NCI-H2196 treated with DMSO at 0.1 percent for 48 hours (cell line): Measurements from ENCODE around the gene HDDC2.
"Not testable (repeated sequence)": the region's sequence is repeated elsewhere in the genome, so short reads cannot be mapped to it uniquely, and the experiment has no call there.

ENCODE experiments used
- DNase-seq: peaks from one replicate; lab custom pipeline; 2025; ENCODE audit not compliant: unreplicated experiment; lab: John Stamatoyannopoulos, UW

The HDDC2 gene

GRCh38 chr6:125307150-125307838 lies 5.5 kb upstream of the HDDC2 start:
- DNase-seq = no peak

- DNase-seq = no peak
Observed at GRCh38 chr6:125306756-125307149, 5.0 kb upstream of the HDDC2 start.

GRCh38 chr6:125304970-125305660 lies 3.3 kb upstream of the HDDC2 start:
- no peak for DNase-seq

- DNase-seq = no peak
Observed at GRCh38 chr6:125303512-125303854, 1.7 kb upstream of the HDDC2 start.

- DNase-seq = no peak
Observed at GRCh38 chr6:125302840-125303511, 1.2 kb upstream of the HDDC2 start.

GRCh38 chr6:125300992-125301434 lies 754 bp downstream of the HDDC2 start:
- no peak for DNase-seq

- DNase-seq = no peak
Observed at GRCh38 chr6:125299257-125299656, 2.5 kb downstream of the HDDC2 start.

GRCh38 chr6:125296471-125296870 lies 5.3 kb downstream of the HDDC2 start:
- DNase-seq = no peak

- no peak for DNase-seq
Observed at GRCh38 chr6:125294925-125295324, 6.8 kb downstream of the HDDC2 start.

GRCh38 chr6:125294036-125294435 lies 7.7 kb downstream of the HDDC2 start:
- no peak for DNase-seq

GRCh38 chr6:125293587-125293986 lies 8.2 kb downstream of the HDDC2 start:
- no peak for DNase-seq

GRCh38 chr6:125287718-125288117 lies 14.0 kb downstream of the HDDC2 start:
- no peak for DNase-seq

- no peak for DNase-seq
Observed at GRCh38 chr6:125285936-125286335, 15.8 kb downstream of the HDDC2 start.

- DNase-seq = no peak
Observed at GRCh38 chr6:125285353-125285752, 16.4 kb downstream of the HDDC2 start.

- not testable (repeated sequence) for DNase-seq
Observed at GRCh38 chr6:125282470-125282869, 19.3 kb downstream of the HDDC2 start.

GRCh38 chr6:125280370-125281035 lies 21.3 kb downstream of the HDDC2 start:
- not testable (repeated sequence) for DNase-seq

GRCh38 chr6:125279961-125280360 lies 21.8 kb downstream of the HDDC2 start:
- DNase-seq = no peak

- no peak for DNase-seq
Observed at GRCh38 chr6:125277838-125278237, 23.9 kb downstream of the HDDC2 start.

- DNase-seq = no peak
Observed at GRCh38 chr6:125275779-125276178, 26.0 kb downstream of the HDDC2 start.

- DNase-seq = no peak
Observed at GRCh38 chr6:125274935-125275334, 26.8 kb downstream of the HDDC2 start.

GRCh38 chr6:125273965-125274364 lies 27.8 kb downstream of the HDDC2 start:
- DNase-seq = no peak

GRCh38 chr6:125273251-125273650 lies 28.5 kb downstream of the HDDC2 start:
- DNase-seq = no peak
